BLaER1 (cell line): ENCODE results near the gene PCSK6.
A peak's percentile ranks its signal among the peaks of the same experiment; 100 is the strongest.

Experiments
- H3K27ac ChIP-seq: shearing (Covaris generic); formaldehyde crosslinking; 2 replicates; pipeline ENCODE4 v1.8.1; 2022
- H3K27me3 ChIP-seq: shearing (Covaris generic); formaldehyde crosslinking; 2 replicates; pipeline ENCODE4 v1.8.1; 2022
- H3K36me3 ChIP-seq: shearing (Covaris generic); formaldehyde crosslinking; 2 replicates; pipeline ENCODE4 v1.8.1; 2022
- H3K4me1 ChIP-seq: shearing (Covaris generic); formaldehyde crosslinking; 2 replicates; pipeline ENCODE4 v1.8.1; 2022
- H3K4me2 ChIP-seq: shearing (Covaris generic); formaldehyde crosslinking; 2 replicates; pipeline ENCODE4 v1.8.1; 2022
- H3K4me3 ChIP-seq: shearing (Covaris generic); formaldehyde crosslinking; 2 replicates; pipeline ENCODE4 v1.8.1; 2022
- H3K9ac ChIP-seq: shearing (Covaris generic); formaldehyde crosslinking; 2 replicates; pipeline ENCODE4 v1.8.1; 2022
- H3K9me3 ChIP-seq: shearing (Covaris generic); formaldehyde crosslinking; 2 replicates; pipeline ENCODE4 v1.8.1; 2022
- H4K20me1 ChIP-seq: shearing (Covaris generic); formaldehyde crosslinking; 2 replicates; pipeline ENCODE4 v1.8.1; 2022
- Cebpa-rat ChIP-seq: shearing (Covaris generic); IDR thresholded peaks from 2 replicates; pipeline ENCODE4 v1.8.1; 2022

The PCSK6 gene

DNA sequence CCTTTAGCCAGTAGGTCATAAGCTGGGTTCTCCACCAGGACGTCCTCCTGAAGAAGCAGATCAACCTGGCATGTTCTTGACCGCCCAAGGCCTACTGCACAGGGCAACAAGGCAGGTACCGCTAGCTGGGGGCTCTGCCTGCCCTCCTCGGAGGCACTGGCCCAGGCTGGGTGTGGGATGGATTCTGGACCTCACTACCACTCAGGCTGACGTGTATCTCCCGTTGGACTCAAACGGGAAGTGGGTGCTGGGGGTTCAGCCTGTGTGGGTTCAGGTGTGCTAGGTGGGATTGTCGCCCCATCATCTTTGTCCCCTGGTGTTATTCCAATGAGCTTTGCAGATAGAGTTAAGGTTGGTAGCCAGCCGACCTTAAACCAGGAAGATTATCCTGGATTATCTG, 99.4 kb downstream of the PCSK6 start:
- Histone ChIP-seq H3K4me1 (peaks cover 69% of the 10 kb centered on the region), H4K20me1 (no peaks in the 10 kb centered on the region), H3K4me3 (no peak overlapping the region), H3K9ac (no peak overlapping the region), H3K27me3 (no peaks in the 10 kb centered on the region), H3K36me3 (peaks cover 15% of the 10 kb centered on the region; the same call in 1 of the 2 replicates), H3K9me3 (no peaks in the 10 kb centered on the region), H3K4me2 (peak overlapping the region; percentile 87), H3K27ac (no peak overlapping the region)
- no peak for TF ChIP-seq Cebpa-rat

DNA sequence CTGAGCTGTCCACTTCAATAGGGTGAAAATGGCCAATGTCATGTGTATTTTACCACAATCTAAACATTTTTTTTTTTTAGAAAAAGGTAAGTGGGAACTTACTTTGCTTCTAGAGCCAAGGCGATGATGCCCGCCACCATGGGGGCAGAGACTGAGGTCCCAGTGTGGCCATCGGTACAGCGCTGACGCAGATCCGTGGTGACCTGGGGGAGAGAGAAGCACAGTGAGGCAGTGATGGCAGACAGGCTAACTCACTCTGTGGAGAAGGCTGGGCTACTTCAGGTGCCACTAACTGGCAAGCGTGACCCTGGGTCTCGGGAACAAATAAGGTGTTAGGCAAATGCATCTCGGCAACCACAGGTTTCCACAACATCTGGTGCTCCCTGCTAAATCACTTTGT, 100.1 kb downstream of the PCSK6 start:
- Histone ChIP-seq H3K4me3 (no peak overlapping the region), H3K36me3 (peaks cover 15% of the 10 kb centered on the region; the same call in 1 of the 2 replicates), H3K9ac (no peak overlapping the region), H4K20me1 (no peaks in the 10 kb centered on the region), H3K9me3 (no peaks in the 10 kb centered on the region), H3K27me3 (no peaks in the 10 kb centered on the region), H3K4me2 (peak overlapping the region; percentile 87), H3K27ac (no peak overlapping the region), H3K4me1 (peaks cover 62% of the 10 kb centered on the region)
- TF ChIP-seq Cebpa-rat = no peak

DNA sequence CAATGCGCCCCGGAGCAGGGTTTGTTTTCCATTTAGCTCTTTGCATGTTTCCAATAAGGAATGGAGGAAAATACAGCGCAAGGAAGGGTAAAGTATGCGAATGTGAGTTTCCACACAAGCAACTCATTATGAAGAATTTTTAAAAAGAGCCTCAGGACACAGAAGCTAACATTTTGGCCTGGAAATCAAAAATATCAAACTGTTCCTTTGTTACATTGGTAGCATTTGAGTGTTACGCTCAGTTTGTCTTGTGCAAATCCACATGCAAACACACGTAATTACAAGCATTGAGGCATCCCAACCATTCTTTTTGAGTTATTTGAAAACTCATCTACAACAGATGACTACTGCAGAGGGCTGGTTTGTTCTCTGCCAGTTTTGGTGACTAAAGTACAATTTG, 101.5 kb downstream of the PCSK6 start:
- Histone ChIP-seq H3K36me3 (peaks cover 15% of the 10 kb centered on the region; the same call in 1 of the 2 replicates), H4K20me1 (no peaks in the 10 kb centered on the region), H3K4me2 (no peak overlapping the region), H3K27me3 (no peaks in the 10 kb centered on the region), H3K27ac (no peak overlapping the region), H3K4me1 (peaks cover 50% of the 10 kb centered on the region), H3K9ac (no peak overlapping the region), H3K4me3 (no peak overlapping the region), H3K9me3 (no peaks in the 10 kb centered on the region)
- no peak for TF ChIP-seq Cebpa-rat

DNA sequence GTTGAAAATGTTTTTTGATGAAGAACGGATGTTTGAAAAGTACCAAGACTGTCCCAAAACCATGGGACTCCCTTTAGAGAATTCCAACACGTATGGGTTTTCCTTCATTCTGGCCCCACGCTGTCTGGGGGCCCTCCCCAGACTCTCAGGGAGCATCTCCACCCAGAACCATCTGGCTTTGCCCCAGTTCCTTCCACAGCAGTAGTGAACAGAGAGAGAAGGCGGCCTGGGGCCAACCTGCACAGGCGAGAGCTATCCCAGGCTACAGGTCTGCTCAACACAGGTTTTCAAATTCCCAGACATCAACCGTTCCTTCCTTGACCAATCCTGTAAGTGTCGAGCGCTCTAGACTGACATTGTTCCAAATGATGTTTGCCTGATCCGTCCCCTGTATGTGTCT, 101.9 kb downstream of the PCSK6 start:
- Histone ChIP-seq H3K27me3 (no peaks in the 10 kb centered on the region), H3K4me2 (no peak overlapping the region), H3K9me3 (no peaks in the 10 kb centered on the region), H4K20me1 (no peaks in the 10 kb centered on the region), H3K4me3 (no peak overlapping the region), H3K9ac (no peak overlapping the region), H3K27ac (no peak overlapping the region), H3K4me1 (peaks cover 50% of the 10 kb centered on the region), H3K36me3 (peaks cover 15% of the 10 kb centered on the region; the same call in 1 of the 2 replicates)
- no peak for TF ChIP-seq Cebpa-rat

DNA sequence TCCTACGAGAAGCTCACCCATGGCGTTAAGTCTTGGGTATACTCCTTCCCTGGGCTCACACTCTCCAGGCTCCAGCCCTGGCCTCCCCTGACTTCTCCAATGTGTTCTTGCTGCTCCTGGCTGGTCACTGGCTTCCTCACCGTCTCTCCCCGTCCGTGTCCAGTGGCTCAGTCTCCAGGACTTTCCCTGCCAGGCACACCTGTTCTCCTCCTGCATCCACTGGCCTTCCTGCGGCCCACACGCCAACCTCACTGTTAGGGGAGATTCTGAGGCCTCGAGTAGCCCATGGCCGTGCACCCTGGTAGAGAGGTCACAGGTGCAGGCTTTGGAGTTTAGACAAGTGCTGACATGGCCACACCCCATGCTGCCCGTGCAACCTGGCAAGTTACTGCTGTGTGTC, 102.5 kb downstream of the PCSK6 start:
- Histone ChIP-seq H3K27me3 (no peaks in the 10 kb centered on the region), H3K4me1 (peaks cover 50% of the 10 kb centered on the region), H3K4me2 (no peak overlapping the region), H3K9ac (no peak overlapping the region), H4K20me1 (no peaks in the 10 kb centered on the region), H3K36me3 (peaks cover 15% of the 10 kb centered on the region; the same call in 1 of the 2 replicates), H3K4me3 (no peak overlapping the region), H3K27ac (no peak overlapping the region), H3K9me3 (no peaks in the 10 kb centered on the region)
- TF ChIP-seq Cebpa-rat = no peak

DNA sequence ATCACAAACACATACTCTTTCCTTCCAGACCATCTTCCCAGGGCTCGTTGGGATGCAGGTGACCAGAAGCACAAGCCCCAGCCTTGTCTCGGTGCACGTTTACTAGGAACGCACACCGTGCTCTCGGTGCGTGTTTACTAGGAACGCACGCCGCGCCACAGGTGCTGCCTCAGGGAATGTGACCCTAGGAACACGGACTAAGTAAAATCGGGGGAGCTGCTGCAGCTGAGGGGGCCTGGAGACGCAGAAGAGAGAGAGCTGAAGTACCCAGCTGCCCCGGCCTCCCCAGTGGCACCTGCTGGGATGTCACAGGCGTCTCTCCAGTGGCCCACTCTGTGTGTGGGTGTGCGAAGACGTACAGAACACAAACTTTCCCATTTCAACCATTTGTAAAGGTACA, 103.5 kb downstream of the PCSK6 start:
- H3K9me3 ChIP-seq = no peaks in the 10 kb centered on the region
- H3K9ac ChIP-seq = no peak overlapping the region
- no peaks in the 10 kb centered on the region for H3K27me3 ChIP-seq
- no peak for TF ChIP-seq Cebpa-rat
- H3K27ac ChIP-seq = no peak overlapping the region
- no peak overlapping the region for H3K4me3 ChIP-seq
- peaks cover 15% of the 10 kb centered on the region; the same call in 1 of the 2 replicates for H3K36me3 ChIP-seq
- H3K4me1 ChIP-seq = peaks cover 50% of the 10 kb centered on the region
- H3K4me2 ChIP-seq = no peak overlapping the region
- H4K20me1 ChIP-seq = no peaks in the 10 kb centered on the region

DNA sequence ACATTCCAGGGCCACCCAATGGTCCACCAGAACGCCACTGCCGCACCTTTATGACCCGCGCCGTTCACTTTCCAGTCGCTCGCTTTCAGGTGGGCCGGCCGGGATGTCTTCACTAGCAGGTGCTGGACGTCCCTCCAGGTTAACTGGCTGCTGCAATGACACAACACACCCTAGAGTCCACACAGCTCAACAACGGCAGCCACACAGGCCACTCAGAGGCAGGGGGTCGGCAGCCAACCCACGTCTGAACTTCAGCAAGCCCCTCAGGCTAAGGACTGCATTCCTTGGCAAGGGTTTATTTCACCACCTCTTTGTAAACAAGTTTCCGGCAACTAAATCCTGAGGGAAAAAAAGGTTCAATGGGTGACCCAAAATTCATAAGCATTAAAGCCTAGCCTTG, 105.2 kb downstream of the PCSK6 start:
- peaks cover 10% of the 10 kb centered on the region; the same call in 1 of the 2 replicates for H3K36me3 ChIP-seq
- no peak overlapping the region for H3K9ac ChIP-seq
- TF ChIP-seq Cebpa-rat = no peak
- H3K4me2 ChIP-seq = no peak overlapping the region
- H4K20me1 ChIP-seq = no peaks in the 10 kb centered on the region
- no peaks in the 10 kb centered on the region for H3K27me3 ChIP-seq
- H3K4me3 ChIP-seq = no peak overlapping the region
- no peaks in the 10 kb centered on the region for H3K9me3 ChIP-seq
- no peak overlapping the region for H3K27ac ChIP-seq
- peaks cover 46% of the 10 kb centered on the region for H3K4me1 ChIP-seq

DNA sequence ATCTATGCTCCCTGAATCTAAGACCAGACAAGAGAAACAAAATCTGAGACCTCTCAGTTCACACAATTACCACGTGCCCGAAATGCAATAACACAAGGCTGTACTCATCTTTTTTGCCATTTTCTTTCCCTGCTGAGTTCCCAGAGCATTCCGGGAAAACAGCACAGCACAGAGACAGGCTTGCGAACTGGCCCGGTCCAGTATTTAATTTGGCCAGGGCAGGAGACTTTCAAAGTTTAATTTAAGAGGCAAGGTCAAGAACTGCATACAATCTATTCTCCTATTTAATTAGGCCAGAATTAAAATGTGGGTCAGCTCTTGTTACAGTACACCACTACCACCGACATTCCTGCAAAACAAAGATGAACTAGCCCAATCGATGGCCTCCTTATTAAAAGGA, 107.0 kb downstream of the PCSK6 start:
- peak overlapping the region; percentile 85 for H3K4me2 ChIP-seq
- H3K27me3 ChIP-seq = no peaks in the 10 kb centered on the region
- H3K9me3 ChIP-seq = no peaks in the 10 kb centered on the region
- H3K27ac ChIP-seq = peak overlapping the region; percentile 56
- no peaks in the 10 kb centered on the region for H4K20me1 ChIP-seq
- no peak for TF ChIP-seq Cebpa-rat
- peaks cover 52% of the 10 kb centered on the region for H3K4me1 ChIP-seq
- peak overlapping the region; percentile 53; the same call in 1 of the 2 replicates for H3K9ac ChIP-seq
- H3K36me3 ChIP-seq = peaks cover 10% of the 10 kb centered on the region; the same call in 1 of the 2 replicates
- no peak overlapping the region for H3K4me3 ChIP-seq

DNA sequence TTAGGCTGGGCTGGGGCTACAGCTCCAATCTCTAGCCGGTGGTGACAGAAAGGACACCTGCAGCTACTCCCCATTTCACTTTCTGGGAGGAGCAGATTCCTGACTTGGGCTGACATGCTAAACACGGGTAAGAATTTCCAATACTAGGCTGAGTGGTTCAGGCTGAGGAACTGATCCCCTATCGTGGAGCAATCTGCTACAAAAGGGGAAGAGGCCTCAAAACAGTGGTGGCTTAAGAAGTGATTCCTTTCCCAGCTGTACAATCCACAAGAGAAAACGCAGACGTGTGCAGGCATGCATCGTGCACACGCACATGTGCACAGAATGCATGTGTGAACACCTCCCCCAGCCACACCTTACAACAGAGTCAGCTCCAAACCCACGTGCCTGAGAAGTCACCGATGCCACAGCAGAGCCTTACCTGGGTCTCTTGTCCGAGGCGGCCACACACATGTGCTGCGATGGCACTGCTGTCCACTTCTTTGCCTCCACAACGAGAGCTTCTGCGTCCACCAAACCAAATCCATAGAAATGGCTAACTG, 107.8 kb downstream of the PCSK6 start:
- H3K27me3 ChIP-seq = no peaks in the 10 kb centered on the region
- H3K27ac ChIP-seq = peak overlapping the region; percentile 56
- H3K9ac ChIP-seq = peak overlapping the region; percentile 53; the same call in 1 of the 2 replicates
- TF ChIP-seq Cebpa-rat = no peak
- H4K20me1 ChIP-seq = no peaks in the 10 kb centered on the region
- H3K4me3 ChIP-seq = no peak overlapping the region
- peaks cover 6% of the 10 kb centered on the region; the same call in 1 of the 2 replicates for H3K36me3 ChIP-seq
- H3K4me1 ChIP-seq = peaks cover 60% of the 10 kb centered on the region
- peak overlapping the region; percentile 85 for H3K4me2 ChIP-seq
- H3K9me3 ChIP-seq = no peaks in the 10 kb centered on the region

DNA sequence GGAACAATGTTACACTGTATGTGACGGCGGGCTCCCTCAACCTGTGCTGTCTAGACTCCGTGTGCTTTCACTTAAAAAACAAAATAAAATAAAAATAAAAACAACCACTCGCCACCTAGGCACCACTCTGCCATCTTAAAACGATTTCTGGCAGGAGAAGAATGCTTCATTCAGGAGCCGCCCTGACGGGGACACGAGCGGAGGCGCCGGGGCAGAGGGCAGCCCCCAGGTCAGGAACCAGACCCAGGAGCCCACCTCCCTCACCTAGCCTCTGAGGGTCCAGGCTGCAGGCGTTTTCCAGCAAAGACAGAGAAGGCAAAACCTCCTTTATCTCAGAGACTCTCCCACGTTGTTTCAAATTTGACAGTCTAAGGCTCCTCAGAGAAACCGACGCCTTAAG, 109.4 kb downstream of the PCSK6 start:
- Histone ChIP-seq H3K4me3 (no peak overlapping the region), H3K27ac (peak overlapping the region; percentile 87; the same call in 1 of the 2 replicates)

More for the DNA sequence above, 109.4 kb downstream of the PCSK6 start:
- TF ChIP-seq Cebpa-rat = no peak
- H3K36me3 ChIP-seq = no peaks in the 10 kb centered on the region
- H3K9me3 ChIP-seq = no peaks in the 10 kb centered on the region
- no peaks in the 10 kb centered on the region for H4K20me1 ChIP-seq
- H3K27me3 ChIP-seq = no peaks in the 10 kb centered on the region
- H3K9ac ChIP-seq = no peak overlapping the region
- peaks cover 67% of the 10 kb centered on the region for H3K4me1 ChIP-seq
- peak overlapping the region; percentile 85; the same call in 1 of the 2 replicates for H3K4me2 ChIP-seq
